Effector memory CD4-positive, alpha-beta T cell (primary cell): Measurements from ENCODE around the gene TRIM14.
"Not testable (repeated sequence)": the region's sequence is repeated elsewhere in the genome, so short reads cannot be mapped to it uniquely, and the experiment has no call there.

Experiments used
- DNase-seq, 3 donors: peaks; one replicate each; pipeline ENCODE4 v3.0.0-alpha.2; 2020
- H3K27ac ChIP-seq: 2 replicates; pipeline ENCODE4 v1.7.0; 2013; ENCODE audit warnings: mild to moderate bottlenecking, low read length, moderate library complexity; ENCODE audit not compliant: insufficient read depth, poor library complexity, severe bottlenecking
- H3K27me3 ChIP-seq: replicated peaks from 2 replicates; pipeline ENCODE4 v1.7.0; 2013; ENCODE audit warnings: mild to moderate bottlenecking, low read length; ENCODE audit not compliant: insufficient read depth, control insufficient read depth, poor library complexity, severe bottlenecking
- H3K36me3 ChIP-seq: 2 replicates; pipeline ENCODE4 v1.7.0; 2013; ENCODE audit warnings: mild to moderate bottlenecking, low read length, moderate library complexity; ENCODE audit not compliant: control insufficient read depth, insufficient read depth
- H3K4me1 ChIP-seq: 2 replicates; pipeline ENCODE4 v1.7.0; 2013; ENCODE audit warnings: low read length, mild to moderate bottlenecking; ENCODE audit not compliant: control insufficient read depth, insufficient read depth, poor library complexity, severe bottlenecking
- H3K4me3 ChIP-seq: 2 replicates; pipeline ENCODE4 v1.7.0; 2013; ENCODE audit warnings: low read length, low read depth, mild to moderate bottlenecking; ENCODE audit not compliant: insufficient read depth, poor library complexity, severe bottlenecking
- H3K9me3 ChIP-seq: 2 replicates; pipeline ENCODE4 v1.7.0; 2013; ENCODE audit warnings: mild to moderate bottlenecking, low read length, moderate library complexity; ENCODE audit not compliant: control insufficient read depth

The TRIM14 gene

GRCh38 chr9:98020476-98021145, 98.4 kb downstream of the TRIM14 start:
- Histone ChIP-seq H3K27ac (no peak overlapping the region), H3K4me3 (no peak overlapping the region), H3K36me3 (peaks cover 19% of the 10 kb centered on the region), H3K27me3 (no peaks in the 10 kb centered on the region), H3K4me1 (no peaks in the 10 kb centered on the region), H3K9me3 (no peaks in the 10 kb centered on the region)
- DNase-seq, result no peak

GRCh38 chr9:98019869-98020268, 99.2 kb downstream of the TRIM14 start:
- not testable (repeated sequence) for H3K4me1 ChIP-seq, H3K4me3 ChIP-seq, H3K27me3 ChIP-seq, H3K27ac ChIP-seq, H3K9me3 ChIP-seq, DNase-seq
- peaks cover 25% of the 10 kb centered on the region for H3K36me3 ChIP-seq
